Measurements from ENCODE around the gene COL4A2. TPM values are rescaled to one million over a fixed set of nuclear protein-coding genes. Genes with fewer than 3 reads are reported as not detected.

The COL4A2 gene
- total RNA-seq, 1 donor from 2014 or later: 511 TPM

DNA sequence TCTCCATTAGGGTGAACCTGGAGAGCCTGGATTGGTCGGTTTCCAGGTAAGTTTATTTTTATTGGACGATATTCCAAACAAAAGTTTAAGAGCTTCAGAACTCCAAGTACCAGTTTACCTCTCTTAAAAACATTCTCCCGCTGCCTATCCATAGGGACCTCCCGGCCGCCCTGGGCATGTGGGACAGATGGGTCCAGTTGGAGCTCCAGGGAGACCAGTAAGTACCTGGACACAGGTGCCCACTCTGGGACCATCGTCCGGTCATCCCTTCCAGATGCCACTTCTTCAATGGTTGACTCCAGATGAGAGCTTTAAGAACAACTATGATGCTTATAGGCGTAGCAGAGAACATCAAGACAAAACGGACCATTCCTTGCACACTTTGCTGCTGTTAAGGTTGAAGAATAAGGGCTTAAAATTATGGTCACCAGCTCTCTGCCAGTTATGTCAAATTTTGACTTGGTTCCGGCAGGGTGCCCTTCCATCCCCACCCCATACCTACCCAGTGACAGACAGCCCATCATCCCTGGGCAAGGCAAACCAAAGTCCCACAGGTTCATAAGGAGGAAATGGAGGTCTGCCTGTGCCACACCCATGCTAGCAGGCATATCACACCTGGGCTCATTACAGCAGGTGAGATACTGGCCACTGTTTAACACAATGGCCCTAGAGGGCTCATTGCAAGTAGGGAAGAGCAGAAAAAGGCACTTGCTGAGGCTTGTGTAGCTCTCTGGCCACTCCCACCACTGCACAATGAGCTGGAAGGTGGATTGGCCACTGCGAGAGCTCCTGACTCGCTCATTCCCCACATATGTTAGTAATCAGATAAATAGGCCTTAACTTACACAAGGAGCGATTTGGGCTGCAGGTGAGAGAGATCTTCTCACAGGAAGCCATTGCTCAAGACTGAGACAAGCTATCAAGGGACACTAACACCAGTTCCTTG lies 123.6 kb downstream of the COL4A2 start:
- no peak overlapping the region for H3K27ac ChIP-seq (ENCODE audit: low read depth, low read length)
- H3K4me1 ChIP-seq (ENCODE audit: control insufficient read depth in 3 of 3, insufficient read depth in 3 of 3, low read length in 3 of 3): peaks cover 24 to 27% (median 26%) of the 10 kb centered on the region in 3 donors
- no peaks in the 10 kb centered on the region for H3K9me3 ChIP-seq (ENCODE audit: control insufficient read depth in 3 of 3, low read length in 3 of 3)
- peaks cover 9 to 13% (median 12%) of the 10 kb centered on the region in 3 donors for H3K36me3 ChIP-seq (ENCODE audit: control insufficient read depth in 3 of 3, insufficient read depth in 3 of 3, low read length in 3 of 3)
- H3K9ac ChIP-seq (ENCODE audit: low read depth in 1 of 3, low read length in 3 of 3): no peak overlapping the region
- H3K27me3 ChIP-seq (ENCODE audit: control insufficient read depth in 3 of 3, insufficient read depth in 3 of 3, low read length in 3 of 3): no peaks in the 10 kb centered on the region
- H3K4me3 ChIP-seq (ENCODE audit: low read length in 3 of 3): no peak overlapping the region

DNA sequence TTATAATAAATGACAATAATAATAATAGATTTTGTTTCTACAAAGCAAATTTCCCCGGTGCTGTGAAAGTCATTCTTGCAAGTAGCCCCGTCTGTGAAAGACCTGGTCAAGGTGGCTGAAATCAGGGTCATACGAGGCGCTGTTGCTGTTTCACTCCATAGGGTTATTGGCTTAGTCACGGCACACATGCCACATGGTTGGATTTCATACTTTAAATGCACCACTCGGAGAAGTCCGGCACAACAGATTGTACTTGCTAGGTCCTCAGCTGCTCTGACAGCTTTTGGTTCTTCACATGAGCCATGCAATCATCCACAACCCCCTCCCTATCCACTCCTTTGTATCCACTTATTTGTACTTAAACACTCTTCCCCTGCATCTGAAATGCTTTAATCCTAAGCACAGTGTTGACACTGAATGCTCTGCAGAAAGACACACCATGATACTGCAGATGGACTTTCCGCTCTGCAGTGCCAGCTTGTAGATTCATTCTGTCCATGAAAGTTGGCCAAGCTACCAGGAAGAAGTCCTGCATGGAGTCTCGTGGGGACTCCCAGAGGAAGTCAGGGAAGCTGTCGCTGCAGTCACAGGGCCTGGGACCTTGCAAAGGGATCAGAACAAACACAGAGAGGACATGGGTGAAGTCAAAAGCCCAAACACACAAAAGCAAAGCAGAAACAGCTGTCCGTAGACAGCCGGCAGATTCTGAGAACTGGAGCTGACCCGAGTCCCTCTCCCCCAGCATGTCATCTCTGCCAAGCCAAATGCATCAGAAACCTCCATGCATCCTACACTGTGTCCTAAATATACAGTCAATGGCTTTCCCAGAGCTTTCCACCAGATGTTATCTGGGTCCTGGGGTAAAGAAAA lies 124.6 kb downstream of the COL4A2 start:
- Histone ChIP-seq H3K4me1 (ENCODE audit: control insufficient read depth in 3 of 3, insufficient read depth in 3 of 3, low read length in 3 of 3) (peaks cover 24 to 27% (median 26%) of the 10 kb centered on the region in 3 donors), H3K9me3 (ENCODE audit: control insufficient read depth in 3 of 3, low read length in 3 of 3) (no peaks in the 10 kb centered on the region), H3K4me3 (ENCODE audit: low read length in 3 of 3) (no peak overlapping the region), H3K9ac (ENCODE audit: low read depth in 1 of 3, low read length in 3 of 3) (no peak overlapping the region), H3K27ac (ENCODE audit: low read depth, low read length) (no peak overlapping the region), H3K36me3 (ENCODE audit: control insufficient read depth in 3 of 3, insufficient read depth in 3 of 3, low read length in 3 of 3) (peaks cover 8 to 12% (median 12%) of the 10 kb centered on the region in 3 donors), H3K27me3 (ENCODE audit: control insufficient read depth in 3 of 3, insufficient read depth in 3 of 3, low read length in 3 of 3) (no peaks in the 10 kb centered on the region)

DNA sequence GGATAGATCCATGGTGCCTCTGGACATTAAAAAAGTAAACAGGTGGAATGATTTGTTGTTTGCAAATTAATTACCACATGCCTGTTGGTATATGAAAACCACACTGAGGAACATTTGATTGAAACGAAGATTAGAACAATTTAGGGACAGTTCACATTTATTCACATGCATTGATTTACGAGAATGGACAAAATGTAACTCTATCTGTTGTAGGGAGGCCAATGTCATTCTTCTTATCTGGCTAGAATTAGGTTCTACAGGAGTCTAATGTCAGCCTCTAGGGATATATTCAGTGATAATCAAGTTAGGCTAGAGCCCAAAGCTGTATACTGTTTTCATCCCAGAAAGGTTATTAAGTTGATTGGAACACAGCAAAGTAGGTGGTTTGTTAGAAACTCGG lies 125.4 kb downstream of the COL4A2 start:
- Histone ChIP-seq H3K4me3 (ENCODE audit: low read length in 3 of 3) (no peak overlapping the region), H3K36me3 (ENCODE audit: control insufficient read depth in 3 of 3, insufficient read depth in 3 of 3, low read length in 3 of 3) (peaks cover 8 to 18% (median 12%) of the 10 kb centered on the region in 3 donors), H3K27me3 (ENCODE audit: control insufficient read depth in 3 of 3, insufficient read depth in 3 of 3, low read length in 3 of 3) (no peaks in the 10 kb centered on the region), H3K9me3 (ENCODE audit: control insufficient read depth in 3 of 3, low read length in 3 of 3) (no peaks in the 10 kb centered on the region), H3K4me1 (ENCODE audit: control insufficient read depth in 3 of 3, insufficient read depth in 3 of 3, low read length in 3 of 3) (peaks cover 24 to 27% (median 26%) of the 10 kb centered on the region in 3 donors), H3K27ac (ENCODE audit: low read depth, low read length) (no peak overlapping the region), H3K9ac (ENCODE audit: low read depth in 1 of 3, low read length in 3 of 3) (no peak overlapping the region)

DNA sequence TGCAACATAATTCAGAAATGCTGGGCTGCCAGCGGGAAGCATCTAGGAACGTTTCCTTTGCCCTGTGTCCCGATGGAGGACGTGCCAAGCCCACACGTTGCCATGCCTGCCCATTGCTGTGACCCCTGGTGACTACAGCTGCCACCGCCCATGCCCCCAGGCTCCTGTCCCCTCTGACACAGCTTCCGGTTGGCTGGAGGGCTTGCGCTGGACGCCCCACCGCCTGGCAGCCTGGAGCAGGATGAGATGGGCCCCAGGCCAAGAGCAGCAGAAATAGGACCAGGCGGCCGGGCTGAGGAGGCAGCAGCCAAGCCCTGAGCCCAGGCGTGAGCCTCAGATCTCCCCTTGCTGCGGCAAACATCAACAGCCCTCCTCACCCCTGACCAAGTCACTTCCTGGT lies 125.9 kb downstream of the COL4A2 start:
- Histone ChIP-seq H3K4me1 (ENCODE audit: control insufficient read depth in 3 of 3, insufficient read depth in 3 of 3, low read length in 3 of 3) (peaks cover 24 to 27% (median 26%) of the 10 kb centered on the region in 3 donors), H3K27ac (ENCODE audit: low read depth, low read length) (no peak overlapping the region), H3K9me3 (ENCODE audit: control insufficient read depth in 3 of 3, low read length in 3 of 3) (no peaks in the 10 kb centered on the region), H3K4me3 (ENCODE audit: low read length in 3 of 3) (peak overlapping the region in 2 of 3 donors; percentile 29 to 49), H3K36me3 (ENCODE audit: control insufficient read depth in 3 of 3, insufficient read depth in 3 of 3, low read length in 3 of 3) (peaks cover 8 to 18% (median 14%) of the 10 kb centered on the region in 3 donors), H3K27me3 (ENCODE audit: control insufficient read depth in 3 of 3, insufficient read depth in 3 of 3, low read length in 3 of 3) (no peaks in the 10 kb centered on the region), H3K9ac (ENCODE audit: low read depth in 1 of 3, low read length in 3 of 3) (no peak overlapping the region)

DNA sequence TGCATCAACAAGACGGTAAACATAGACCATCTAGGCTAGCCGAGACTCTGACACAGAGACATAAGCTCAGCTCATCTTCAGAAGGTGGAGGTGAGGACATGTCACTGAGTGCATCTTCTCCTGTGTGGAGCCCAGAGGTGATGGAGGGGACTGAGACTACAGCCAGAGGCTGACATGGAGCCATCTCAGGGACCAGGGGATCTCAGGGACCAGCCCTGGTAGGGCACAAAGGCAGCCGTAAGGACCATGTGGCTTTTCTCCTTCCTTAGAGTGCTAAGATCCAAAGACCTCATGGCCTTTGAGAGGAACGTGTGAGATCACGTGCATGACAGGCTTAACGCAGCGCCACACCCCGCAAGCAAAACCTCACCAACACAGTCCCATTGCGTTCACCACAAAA lies 127.5 kb downstream of the COL4A2 start:
- Histone ChIP-seq H3K27me3 (ENCODE audit: control insufficient read depth in 3 of 3, insufficient read depth in 3 of 3, low read length in 3 of 3) (no peaks in the 10 kb centered on the region), H3K36me3 (ENCODE audit: control insufficient read depth in 3 of 3, insufficient read depth in 3 of 3, low read length in 3 of 3) (peaks cover 8 to 19% (median 17%) of the 10 kb centered on the region in 3 donors), H3K4me1 (ENCODE audit: control insufficient read depth in 3 of 3, insufficient read depth in 3 of 3, low read length in 3 of 3) (peaks cover 24 to 27% (median 26%) of the 10 kb centered on the region in 3 donors), H3K9ac (ENCODE audit: low read depth in 1 of 3, low read length in 3 of 3) (no peak overlapping the region), H3K4me3 (ENCODE audit: low read length in 3 of 3) (no peak overlapping the region), H3K27ac (ENCODE audit: low read depth, low read length) (no peak overlapping the region), H3K9me3 (ENCODE audit: control insufficient read depth in 3 of 3, low read length in 3 of 3) (no peaks in the 10 kb centered on the region)

DNA sequence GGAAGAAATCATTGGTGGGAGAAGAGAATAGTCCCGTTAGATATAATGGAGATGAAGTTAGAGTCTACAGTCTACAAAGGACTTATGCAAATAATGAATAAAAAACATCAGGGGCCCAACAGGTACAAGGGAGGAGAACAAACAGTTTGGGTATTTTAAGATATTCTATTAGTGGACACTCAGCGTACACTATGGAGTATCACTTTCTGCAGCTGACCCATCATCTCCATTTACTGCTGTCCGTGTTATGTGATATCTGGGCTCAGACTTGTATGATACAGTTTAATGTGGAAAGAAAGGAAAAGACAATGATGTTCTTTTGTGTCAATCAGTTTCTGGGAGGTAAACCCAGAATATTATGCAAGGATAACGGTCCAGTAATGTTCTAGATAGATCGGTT lies 128.2 kb downstream of the COL4A2 start:
- Histone ChIP-seq H3K4me1 (ENCODE audit: control insufficient read depth in 3 of 3, insufficient read depth in 3 of 3, low read length in 3 of 3) (peaks cover 24 to 27% (median 26%) of the 10 kb centered on the region in 3 donors), H3K9ac (ENCODE audit: low read depth in 1 of 3, low read length in 3 of 3) (no peak overlapping the region), H3K27ac (ENCODE audit: low read depth, low read length) (no peak overlapping the region), H3K9me3 (ENCODE audit: control insufficient read depth in 3 of 3, low read length in 3 of 3) (no peaks in the 10 kb centered on the region), H3K27me3 (ENCODE audit: control insufficient read depth in 3 of 3, insufficient read depth in 3 of 3, low read length in 3 of 3) (no peaks in the 10 kb centered on the region), H3K4me3 (ENCODE audit: low read length in 3 of 3) (no peak overlapping the region), H3K36me3 (ENCODE audit: control insufficient read depth in 3 of 3, insufficient read depth in 3 of 3, low read length in 3 of 3) (peaks cover 8 to 22% (median 17%) of the 10 kb centered on the region in 3 donors)

DNA sequence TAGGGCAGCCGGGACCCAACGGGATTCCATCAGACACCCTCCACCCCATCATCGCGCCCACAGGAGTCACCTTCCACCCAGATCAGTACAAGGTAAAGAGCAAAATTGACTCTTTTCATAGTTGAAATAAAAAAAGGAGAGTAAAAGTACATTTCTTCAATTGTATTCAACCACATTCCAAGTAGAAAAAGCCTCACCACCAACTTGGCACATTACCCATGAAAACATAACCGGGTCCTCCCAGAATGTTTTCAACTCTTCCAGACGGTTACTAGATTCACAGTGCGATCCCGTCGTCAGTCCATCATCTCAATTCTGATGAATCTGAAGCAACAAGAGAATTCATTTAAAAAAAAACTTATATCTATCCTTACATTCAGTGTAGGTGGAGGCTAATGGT lies 129.2 kb downstream of the COL4A2 start:
- Histone ChIP-seq H3K4me1 (ENCODE audit: control insufficient read depth in 3 of 3, insufficient read depth in 3 of 3, low read length in 3 of 3) (peaks cover 23 to 27% (median 26%) of the 10 kb centered on the region in 3 donors), H3K27ac (ENCODE audit: low read depth, low read length) (no peak overlapping the region), H3K27me3 (ENCODE audit: control insufficient read depth in 3 of 3, insufficient read depth in 3 of 3, low read length in 3 of 3) (no peaks in the 10 kb centered on the region), H3K9me3 (ENCODE audit: control insufficient read depth in 3 of 3, low read length in 3 of 3) (no peaks in the 10 kb centered on the region), H3K9ac (ENCODE audit: low read depth in 1 of 3, low read length in 3 of 3) (no peak overlapping the region), H3K4me3 (ENCODE audit: low read length in 3 of 3) (no peak overlapping the region), H3K36me3 (ENCODE audit: control insufficient read depth in 3 of 3, insufficient read depth in 3 of 3, low read length in 3 of 3) (peaks cover 5 to 21% (median 15%) of the 10 kb centered on the region in 3 donors)

DNA sequence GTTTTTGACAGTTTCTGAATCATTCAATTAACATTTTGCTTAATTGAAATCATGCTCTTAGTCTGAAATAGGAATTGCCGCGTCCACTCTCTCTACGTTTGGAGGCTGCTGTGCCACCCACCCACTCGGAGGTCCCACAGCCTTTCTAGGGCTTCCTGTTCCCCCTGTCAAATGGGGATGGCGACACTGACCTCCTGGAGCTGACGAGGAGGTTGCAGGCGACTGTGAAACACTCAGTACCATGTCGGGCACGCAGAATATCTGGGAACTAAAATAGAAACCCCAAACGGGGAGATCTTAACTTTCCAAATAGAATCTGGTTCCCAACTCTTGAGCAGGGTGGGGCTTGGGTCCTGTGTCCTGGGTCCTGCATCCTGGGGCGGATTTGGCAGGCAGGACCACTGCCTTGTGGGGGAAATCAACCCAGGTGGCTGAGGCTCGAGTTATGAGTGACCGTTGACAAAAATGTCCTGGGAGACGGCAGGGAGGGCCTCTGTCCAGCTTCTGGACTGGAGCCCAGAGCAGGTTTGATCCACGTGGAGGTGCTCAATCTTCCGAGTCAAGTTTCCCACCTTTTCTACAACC lies 129.8 kb downstream of the COL4A2 start:
- H3K27ac ChIP-seq (ENCODE audit: low read depth, low read length): no peak overlapping the region

DNA sequence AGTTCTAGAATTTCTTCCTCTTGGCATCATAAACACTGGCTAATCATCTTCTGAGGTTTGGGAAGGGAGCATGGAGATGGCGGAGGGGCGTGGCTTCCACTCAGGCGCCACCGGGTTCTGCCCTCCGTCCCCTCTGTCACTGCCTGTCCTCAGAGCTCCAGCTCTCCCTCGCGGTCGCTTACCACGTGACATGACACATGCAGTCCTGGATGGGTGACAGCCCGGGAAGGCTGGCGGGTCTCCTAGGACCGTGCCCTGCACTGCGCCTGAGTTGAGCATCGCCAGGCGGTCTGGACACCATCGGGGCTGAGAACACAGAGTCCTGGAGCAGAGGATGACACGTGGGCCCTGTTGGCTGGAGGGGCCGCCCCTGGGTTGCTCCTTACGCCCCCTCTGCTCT lies 131.1 kb downstream of the COL4A2 start:
- no peaks in the 10 kb centered on the region for H3K27me3 ChIP-seq (ENCODE audit: control insufficient read depth in 3 of 3, insufficient read depth in 3 of 3, low read length in 3 of 3)
- peaks cover 5 to 21% (median 17%) of the 10 kb centered on the region in 3 donors for H3K36me3 ChIP-seq (ENCODE audit: control insufficient read depth in 3 of 3, insufficient read depth in 3 of 3, low read length in 3 of 3)
- H3K27ac ChIP-seq (ENCODE audit: low read depth, low read length): no peak overlapping the region
- no peaks in the 10 kb centered on the region for H3K9me3 ChIP-seq (ENCODE audit: control insufficient read depth in 3 of 3, low read length in 3 of 3)
- H3K9ac ChIP-seq (ENCODE audit: low read depth in 1 of 3, low read length in 3 of 3): no peak overlapping the region
- no peak overlapping the region for H3K4me3 ChIP-seq (ENCODE audit: low read length in 3 of 3)
- H3K4me1 ChIP-seq (ENCODE audit: control insufficient read depth in 3 of 3, insufficient read depth in 3 of 3, low read length in 3 of 3): peaks cover 9 to 15% (median 12%) of the 10 kb centered on the region in 3 donors

More for the DNA sequence above, 129.8 kb downstream of the COL4A2 start:
- no peak overlapping the region for H3K9ac ChIP-seq (ENCODE audit: low read depth in 1 of 3, low read length in 3 of 3)
- peaks cover 5 to 21% (median 15%) of the 10 kb centered on the region in 3 donors for H3K36me3 ChIP-seq (ENCODE audit: control insufficient read depth in 3 of 3, insufficient read depth in 3 of 3, low read length in 3 of 3)
- H3K4me1 ChIP-seq (ENCODE audit: control insufficient read depth in 3 of 3, insufficient read depth in 3 of 3, low read length in 3 of 3): peaks cover 17 to 23% (median 22%) of the 10 kb centered on the region in 3 donors
- no peak overlapping the region for H3K4me3 ChIP-seq (ENCODE audit: low read length in 3 of 3)
- H3K27me3 ChIP-seq (ENCODE audit: control insufficient read depth in 3 of 3, insufficient read depth in 3 of 3, low read length in 3 of 3): no peaks in the 10 kb centered on the region
- H3K9me3 ChIP-seq (ENCODE audit: control insufficient read depth in 3 of 3, low read length in 3 of 3): no peaks in the 10 kb centered on the region

All from skeletal muscle tissue (tissue), 4 donors.